ENCODE data around the gene SULT4A1. TPM values are rescaled to one million over a fixed set of nuclear protein-coding genes. Genes with fewer than 3 reads are reported as not detected.

The SULT4A1 gene
- total RNA-seq, 2 experiments from 2014 or later: not detected

GRCh38 chr22:43812890-43813289, 49.4 kb downstream of the SULT4A1 start:
- TF ChIP-seq EZH2phosphoT487 (IDR thresholded peaks at IDR 0.05; ENCODE audit: borderline replicate concordance, low read depth, low read length): no peak
- no peak for TF ChIP-seq CTCF (conservative IDR thresholded peaks at IDR 0.05; ENCODE audit: low read length)
- ChIA-PET CTCF (ENCODE audit: unreplicated experiment) (no interaction called here), POLR2A (no interaction called here)
- Histone ChIP-seq H3K79me2 (ENCODE audit: insufficient read depth, low read depth, low read length) (peaks cover 4% of the 10 kb centered on the region; the same call in 1 of the 2 replicates), H3K9me2 (ENCODE audit: insufficient read depth, low read length) (no peaks in the 10 kb centered on the region), H3K36me3 (ENCODE audit: insufficient read depth, low read length) (no peaks in the 10 kb centered on the region), H2AFZ (ENCODE audit: low read length) (peak overlapping the region; percentile 91), H3K27ac (ENCODE audit: low read depth, low read length, poor library complexity, severe bottlenecking) (no peak overlapping the region), H3K4me1 (ENCODE audit: insufficient read depth, low read length, poor library complexity, severe bottlenecking) (peaks cover 8% of the 10 kb centered on the region), H4K20me1 (ENCODE audit: insufficient read depth, low read length) (no peaks in the 10 kb centered on the region), H3K9me3 (ENCODE audit: low read length) (no peaks in the 10 kb centered on the region), H3K4me3 (ENCODE audit: low read depth, low read length, poor library complexity, severe bottlenecking) (peak overlapping the region; percentile 88), H3K4me2 (ENCODE audit: low read length) (peak overlapping the region; percentile 88)
- BruUV-seq (replicated peaks): no TSS peak
- no peak for DNase-seq (ENCODE audit: low spot score)
- intact Hi-C loops (cut with micrococcal nuclease; ENCODE audit: unreplicated experiment): no loop called here

DNA sequence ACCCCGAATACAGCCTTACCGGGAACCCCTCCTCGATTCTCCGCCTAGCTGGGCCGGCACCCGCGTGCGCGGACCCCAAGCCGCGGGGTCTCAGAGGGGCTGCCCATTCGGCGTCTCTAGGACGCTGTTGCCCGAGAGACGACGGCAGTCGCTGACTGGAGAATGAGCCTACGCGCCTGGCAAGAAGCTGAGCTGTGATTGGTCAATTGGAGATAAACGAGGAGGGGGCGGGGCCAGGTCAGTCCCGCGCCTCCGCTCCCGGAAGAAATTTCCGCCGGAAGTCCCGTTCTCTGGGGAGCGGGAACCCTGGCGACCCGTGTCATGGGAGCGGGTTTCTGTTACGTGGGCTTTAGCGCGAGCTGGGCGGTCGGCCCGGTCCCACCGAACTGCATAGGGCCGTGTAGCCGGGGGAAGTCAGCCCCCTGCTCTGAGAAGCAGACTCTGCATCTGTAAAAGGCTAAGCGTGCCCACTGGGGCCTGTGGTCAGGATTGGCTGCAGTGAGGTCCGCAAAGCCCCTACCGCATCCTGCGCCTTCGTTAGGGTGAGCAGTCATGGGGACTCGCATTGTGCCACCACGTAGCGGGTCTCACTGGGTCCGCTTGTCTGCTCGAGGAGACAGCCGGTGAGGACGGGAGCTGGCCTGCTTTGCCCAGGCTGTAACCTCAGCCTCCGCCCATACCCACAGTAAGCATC, 50.0 kb downstream of the SULT4A1 start, which contains the start of gene EFCAB6:
Gene EFCAB6, minus strand, starts transcription at position 157 of the 694 bp plus-strand sequence. CDS start 29,987 bp downstream, outside the sequence.
- peak; percentile 95 for DNase-seq (ENCODE audit: low spot score)
- Histone ChIP-seq H3K4me2 (ENCODE audit: low read length) (peak within 1 kb of the TSS; percentile 88), H3K4me3 (ENCODE audit: low read depth, low read length, poor library complexity, severe bottlenecking) (peak within 1 kb of the TSS; percentile 88), H3K9me2 (ENCODE audit: insufficient read depth, low read length) (no peaks in the 10 kb centered on the region), H3K79me2 (ENCODE audit: insufficient read depth, low read depth, low read length) (peaks cover 4% of the 10 kb centered on the region; the same call in 1 of the 2 replicates), H4K20me1 (ENCODE audit: insufficient read depth, low read length) (no peaks in the 10 kb centered on the region), H3K4me1 (ENCODE audit: insufficient read depth, low read length, poor library complexity, severe bottlenecking) (peaks cover 8% of the 10 kb centered on the region), H2AFZ (ENCODE audit: low read length) (peak within 1 kb of the TSS; percentile 91), H3K36me3 (ENCODE audit: insufficient read depth, low read length) (no peaks in the 10 kb centered on the region), H3K9me3 (ENCODE audit: low read length) (no peaks in the 10 kb centered on the region), H3K27ac (ENCODE audit: low read depth, low read length, poor library complexity, severe bottlenecking) (peak within 1 kb of the TSS; percentile 19)
- TF ChIP-seq CTCF (conservative IDR thresholded peaks at IDR 0.05; ENCODE audit: low read length) (no peak), EZH2phosphoT487 (IDR thresholded peaks at IDR 0.05; ENCODE audit: borderline replicate concordance, low read depth, low read length) (no peak)
- POLR2A ChIA-PET: no interaction called here
- CTCF ChIA-PET (ENCODE audit: unreplicated experiment): no interaction called here
- TSS peak; percentile 77 for BruUV-seq (replicated peaks)
- intact Hi-C loops (cut with micrococcal nuclease; ENCODE audit: unreplicated experiment): no loop called here

GRCh38 chr22:43811777-43812148, 50.5 kb downstream of the SULT4A1 start:
- intact Hi-C loops (cut with micrococcal nuclease; ENCODE audit: unreplicated experiment): no loop called here
- H3K4me1 ChIP-seq (ENCODE audit: insufficient read depth, low read length, poor library complexity, severe bottlenecking): peaks cover 8% of the 10 kb centered on the region
- H3K27ac ChIP-seq (ENCODE audit: low read depth, low read length, poor library complexity, severe bottlenecking): no peak overlapping the region
- no peaks in the 10 kb centered on the region for H4K20me1 ChIP-seq (ENCODE audit: insufficient read depth, low read length)
- H3K9me2 ChIP-seq (ENCODE audit: insufficient read depth, low read length): no peaks in the 10 kb centered on the region
- peak overlapping the region; percentile 91 for H2AFZ ChIP-seq (ENCODE audit: low read length)
- H3K79me2 ChIP-seq (ENCODE audit: insufficient read depth, low read depth, low read length): peaks cover 4% of the 10 kb centered on the region; the same call in 1 of the 2 replicates
- no peak for TF ChIP-seq CTCF (conservative IDR thresholded peaks at IDR 0.05; ENCODE audit: low read length)
- no peak for TF ChIP-seq EZH2phosphoT487 (IDR thresholded peaks at IDR 0.05; ENCODE audit: borderline replicate concordance, low read depth, low read length)
- peak overlapping the region; percentile 88 for H3K4me2 ChIP-seq (ENCODE audit: low read length)
- POLR2A ChIA-PET: no interaction called here
- CTCF ChIA-PET (ENCODE audit: unreplicated experiment): no interaction called here
- H3K36me3 ChIP-seq (ENCODE audit: insufficient read depth, low read length): no peaks in the 10 kb centered on the region
- no peaks in the 10 kb centered on the region for H3K9me3 ChIP-seq (ENCODE audit: low read length)
- BruUV-seq (replicated peaks): no TSS peak
- no peak for DNase-seq (ENCODE audit: low spot score)
- peak overlapping the region; percentile 88 for H3K4me3 ChIP-seq (ENCODE audit: low read depth, low read length, poor library complexity, severe bottlenecking)
